Measurements from ENCODE around the gene WSCD2. TPM values are rescaled to one million over a fixed set of nuclear protein-coding genes. Genes with fewer than 3 reads are reported as not detected.
"Not testable (repeated sequence)": the region's sequence is repeated elsewhere in the genome, so short reads cannot be mapped to it uniquely, and the experiment has no call there.

Gene WSCD2
- polyA plus RNA-seq, 12 donors = 0.73 to 9.9 (median 1.8) TPM; not detected in 1

DNA sequence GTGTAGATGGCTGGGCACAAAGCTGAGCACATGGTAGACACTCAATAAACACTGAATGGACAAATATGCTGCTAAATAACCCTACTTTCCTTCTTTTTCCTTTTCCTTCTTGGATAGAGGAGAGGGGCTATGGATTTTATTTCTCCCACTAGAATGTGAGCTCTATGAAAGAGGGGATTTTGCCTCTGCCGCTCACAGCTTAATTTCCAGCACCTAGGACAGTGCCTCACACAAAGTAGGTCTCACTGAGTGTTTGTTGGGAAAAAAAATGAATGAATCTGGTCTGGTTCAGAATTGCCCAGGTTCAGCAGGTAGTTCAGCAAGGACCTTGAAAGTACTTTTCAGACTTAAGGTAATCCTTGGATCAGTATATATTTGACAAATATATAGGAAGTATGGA is 65.5 kb downstream of the WSCD2 start:
- no peak for DNase-seq

DNA sequence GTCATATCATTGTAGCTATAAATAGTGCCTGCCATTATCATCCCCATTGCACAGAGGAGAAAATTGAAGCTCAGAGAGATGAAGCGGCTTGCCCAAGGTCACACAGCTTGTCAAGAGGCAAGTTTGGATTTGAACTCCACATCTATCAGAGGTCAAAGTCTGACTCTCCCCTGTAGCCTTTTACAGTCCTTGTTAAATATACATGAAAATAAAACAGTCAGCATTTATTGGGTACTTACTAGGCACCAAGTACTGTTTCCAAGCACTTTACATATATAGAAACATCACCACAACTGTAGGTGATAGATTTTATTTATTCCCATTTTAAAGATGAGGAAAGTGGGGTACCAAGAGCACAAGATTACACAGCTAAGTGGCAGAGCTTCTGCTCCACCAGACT is 67.2 kb downstream of the WSCD2 start:
- no peak for DNase-seq

DNA sequence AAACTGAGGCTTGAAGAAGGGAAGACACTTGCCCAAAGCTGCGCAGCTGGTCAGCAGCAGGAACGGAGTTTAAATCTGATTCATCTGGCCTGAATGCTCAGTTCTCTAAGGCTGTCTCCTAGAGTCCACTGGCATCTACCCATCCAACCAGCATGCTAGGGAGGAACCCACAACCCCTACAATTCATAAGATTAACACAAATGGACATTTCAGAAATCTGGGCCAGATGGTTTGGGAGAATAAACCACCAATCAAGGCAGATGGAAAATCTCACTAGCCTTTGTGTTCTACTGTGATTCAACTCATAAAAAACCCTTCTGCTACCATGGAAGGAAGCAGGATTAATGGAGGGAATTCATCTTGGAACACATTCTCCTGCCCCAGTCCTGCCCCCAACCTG is 67.8 kb downstream of the WSCD2 start:
- DNase-seq = no peak

DNA sequence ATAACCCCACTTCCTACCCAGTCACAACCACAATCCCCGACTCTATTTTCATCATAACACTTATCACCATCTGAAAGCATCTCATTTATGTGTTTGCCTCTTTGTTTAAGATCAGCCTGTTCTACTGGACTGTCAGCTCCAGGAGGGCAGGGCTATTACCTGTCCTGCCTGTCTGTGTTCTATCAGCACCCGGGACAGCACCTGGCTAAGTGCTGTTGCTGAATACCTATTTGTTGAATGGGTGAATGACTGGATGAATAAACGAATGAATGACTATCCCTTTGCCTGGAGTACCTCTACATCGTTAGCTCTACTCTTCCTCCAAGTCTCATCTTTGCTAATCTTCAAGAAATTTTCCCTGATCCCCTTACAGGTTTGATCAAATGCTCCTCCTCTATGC is 69.0 kb downstream of the WSCD2 start:
- DNase-seq = no peak

DNA sequence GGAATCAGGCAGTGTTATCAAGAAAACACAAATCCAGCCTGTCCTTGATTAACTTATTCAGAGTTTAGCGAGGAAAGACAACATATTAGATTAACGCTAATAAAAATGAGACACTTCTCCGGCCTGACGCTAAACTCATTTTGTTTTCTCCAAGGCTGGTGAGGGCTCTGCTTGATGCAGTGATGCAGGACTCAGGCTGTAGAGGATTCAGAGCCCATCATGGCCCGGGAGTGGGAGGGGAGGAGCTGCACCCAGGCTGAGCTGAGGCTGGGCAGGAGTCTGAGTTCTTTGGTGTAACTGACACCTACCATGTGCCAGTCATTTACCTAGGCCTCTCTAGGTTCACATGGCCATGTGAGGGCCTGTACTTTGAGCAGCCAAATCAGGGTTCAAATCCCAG is 70.0 kb downstream of the WSCD2 start:
- DNase-seq = no peak

DNA sequence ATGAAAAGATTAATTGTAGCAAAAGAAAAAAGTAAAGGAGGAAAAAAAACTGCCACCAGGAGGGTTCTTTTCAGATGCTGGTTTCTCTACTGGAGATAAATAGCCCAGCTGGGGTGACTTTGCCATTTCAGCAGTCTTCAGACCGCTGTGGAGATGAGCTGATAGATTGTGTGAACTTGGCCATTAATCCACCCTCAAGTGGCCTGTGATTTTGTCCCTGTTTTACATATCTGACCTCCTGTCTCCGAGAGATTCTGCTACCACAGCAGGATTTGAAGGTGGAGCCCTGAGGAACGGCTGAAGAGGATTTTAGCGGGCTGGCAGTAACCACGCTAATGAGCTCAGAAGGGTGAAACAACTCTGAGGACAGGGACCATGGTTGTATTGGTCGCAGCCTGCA is 72.7 kb downstream of the WSCD2 start:
- no peak for DNase-seq

DNA sequence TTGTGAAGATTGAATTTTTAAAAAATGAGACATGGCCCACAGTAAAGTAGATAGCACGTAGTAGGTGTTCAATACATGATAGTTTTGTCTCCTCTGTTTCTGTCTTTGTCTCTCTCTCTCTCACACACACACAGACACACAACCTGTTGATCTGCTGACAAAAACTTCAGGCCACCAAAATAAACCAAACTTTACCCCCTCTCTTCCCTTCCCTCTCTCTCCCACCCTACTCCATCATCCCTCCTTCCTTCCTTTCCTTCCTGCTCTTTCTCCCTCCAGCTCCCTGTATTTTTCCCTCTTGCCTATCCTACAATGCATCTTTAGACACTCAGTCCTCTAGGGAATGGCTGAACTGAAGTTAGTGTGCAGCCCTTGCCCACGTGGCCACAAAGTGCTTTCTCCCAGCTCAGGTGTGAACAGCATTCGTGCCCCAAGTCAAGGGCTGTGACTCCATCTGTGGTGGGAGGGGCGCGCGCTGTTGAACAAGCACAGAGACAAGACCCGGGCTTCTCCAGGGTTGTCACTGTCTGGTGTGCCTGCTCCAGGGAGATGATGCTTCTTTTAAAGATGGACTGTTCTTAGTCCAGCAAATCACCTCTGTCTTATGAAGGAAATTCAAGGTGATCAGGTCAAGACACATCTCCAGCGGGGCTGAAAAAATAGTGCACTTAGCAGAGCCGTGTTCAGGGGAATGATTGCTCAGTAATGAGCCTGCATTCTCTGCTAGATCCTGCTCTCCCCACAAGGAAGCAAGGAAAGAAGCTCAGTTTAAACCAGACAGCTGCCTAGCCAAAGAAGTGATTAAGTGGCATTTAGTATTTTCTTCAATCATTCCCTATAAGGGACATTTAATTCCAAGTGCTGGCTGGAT is 75.3 kb downstream of the WSCD2 start:
- no peak for DNase-seq

DNA sequence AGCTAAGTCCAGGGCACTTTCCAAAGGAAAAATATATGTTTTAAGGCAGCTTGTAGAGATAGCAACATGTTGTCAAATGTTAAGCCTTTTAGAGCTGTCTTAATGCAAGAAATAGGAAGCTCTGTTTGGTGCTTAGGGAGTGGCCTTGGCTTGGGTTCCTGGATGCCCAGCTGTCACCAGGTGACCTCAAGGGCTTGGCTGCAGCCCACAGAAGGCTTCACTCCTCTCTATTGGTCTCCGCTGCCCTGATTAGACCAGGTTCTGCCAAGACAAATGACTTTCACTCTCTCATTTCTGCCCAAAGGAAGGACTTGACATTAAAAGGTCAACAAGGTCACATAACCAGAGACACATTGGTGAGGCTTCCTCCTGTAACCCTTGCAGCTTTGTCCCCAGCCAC is 76.8 kb downstream of the WSCD2 start:
- DNase-seq = no peak

DNA sequence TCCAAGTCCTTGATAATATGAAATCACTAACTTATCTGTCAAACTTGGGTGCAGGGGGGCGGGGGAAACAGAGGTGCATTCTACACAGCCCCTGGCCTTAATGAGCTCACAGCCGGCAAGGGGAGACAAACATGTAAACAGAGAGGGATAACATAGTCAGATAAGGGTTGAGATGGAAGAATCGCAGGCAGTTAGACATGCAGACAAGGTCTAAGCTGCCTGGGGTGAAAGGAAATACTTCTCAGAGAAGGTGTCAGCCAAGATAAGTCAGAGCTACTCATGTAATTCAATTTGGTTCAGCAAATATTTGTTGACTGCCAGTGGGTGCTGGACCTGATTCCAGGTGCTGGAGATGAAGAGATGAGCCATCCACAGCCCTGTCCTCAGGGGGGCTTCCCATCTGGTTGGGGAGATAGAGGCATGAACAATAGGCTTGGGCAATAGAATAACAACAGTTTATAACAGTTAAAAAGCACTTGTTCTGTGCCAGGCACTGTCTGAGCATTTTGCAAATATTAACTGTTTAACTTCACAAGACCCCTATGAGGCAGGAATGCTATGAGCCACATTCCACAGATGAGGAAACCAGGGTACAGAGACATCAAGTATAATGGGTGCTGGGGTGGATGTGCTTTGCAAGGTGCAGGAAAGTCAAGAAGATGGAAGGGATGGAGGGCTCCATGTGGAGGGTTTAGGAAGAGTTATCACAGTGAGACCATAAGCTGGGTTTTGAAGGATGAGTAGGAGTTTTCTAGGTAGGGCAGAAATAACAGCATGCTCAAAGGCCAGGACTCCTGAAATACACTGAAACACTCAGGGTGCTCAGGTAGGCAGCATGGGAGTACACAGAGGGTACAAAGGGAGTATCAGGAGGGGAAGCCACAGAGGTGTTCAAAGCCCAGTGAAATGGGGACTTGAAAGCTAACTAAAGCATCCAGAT is 79.0 kb downstream of the WSCD2 start:
- no peak for DNase-seq

DNA sequence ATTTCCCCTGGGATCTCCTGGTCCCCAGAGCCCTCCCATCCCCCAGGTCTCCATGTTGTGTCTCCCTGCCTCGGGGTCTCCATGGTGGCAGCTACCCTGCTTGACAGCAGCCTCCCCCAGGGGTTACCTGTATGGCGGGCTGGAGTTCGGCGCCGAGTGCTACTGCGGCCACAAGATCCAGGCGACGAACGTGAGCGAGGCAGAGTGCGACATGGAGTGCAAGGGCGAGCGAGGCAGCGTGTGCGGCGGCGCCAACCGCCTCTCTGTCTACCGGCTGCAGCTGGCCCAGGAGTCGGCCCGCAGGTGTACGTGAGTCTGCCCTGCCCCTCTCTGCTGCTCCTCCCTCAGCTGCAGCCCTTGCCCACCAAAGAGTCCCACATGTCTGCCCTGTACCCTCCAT is 80.9 kb downstream of the WSCD2 start:
- no peak for DNase-seq

DNA sequence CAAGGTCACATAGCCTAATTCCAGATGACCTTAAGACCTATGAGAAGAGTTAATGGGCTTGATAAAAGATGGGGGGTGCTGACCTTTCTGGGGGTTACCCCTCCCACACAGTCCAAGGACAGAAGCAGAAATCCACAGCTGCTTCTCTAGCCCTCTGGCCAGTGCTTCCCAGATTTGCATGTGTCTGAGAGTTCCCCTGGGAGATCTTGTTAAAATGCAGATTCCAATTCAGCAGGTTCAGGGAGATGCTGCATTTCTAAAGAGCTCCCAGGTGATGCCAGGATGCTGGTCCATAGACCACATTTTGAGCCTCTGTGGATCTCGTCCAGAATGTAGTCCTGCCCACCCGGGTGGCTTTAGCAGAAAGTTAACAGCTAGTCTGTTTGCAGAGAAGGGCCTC is 82.1 kb downstream of the WSCD2 start:
- no peak for DNase-seq

DNA sequence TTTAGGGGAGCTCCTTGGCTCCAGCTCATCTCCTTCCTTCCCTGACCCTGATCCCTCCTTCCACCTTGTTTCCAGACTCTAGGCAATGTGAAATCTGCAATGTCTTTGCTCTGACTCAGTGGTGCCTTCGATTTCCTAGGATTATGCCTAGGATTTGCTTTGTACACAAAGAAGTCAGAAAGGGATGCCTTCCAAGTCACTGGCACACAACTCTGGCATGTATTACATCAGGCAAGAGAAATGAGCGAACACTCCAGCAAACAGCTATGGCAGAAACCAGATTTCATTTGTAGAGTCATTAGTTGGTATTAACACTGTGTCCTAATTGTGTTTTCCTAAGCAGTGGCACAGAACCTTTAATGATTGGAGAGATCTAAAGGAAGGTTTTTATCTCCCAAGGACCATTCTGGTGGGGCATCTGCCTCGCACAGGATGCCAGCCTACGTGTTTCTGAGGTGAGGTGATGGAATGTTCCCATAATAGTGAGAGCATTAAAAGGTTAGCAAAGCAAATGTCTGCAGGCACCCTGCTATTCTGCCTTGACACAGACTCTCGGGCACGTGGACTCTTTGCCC is 84.9 kb downstream of the WSCD2 start:
- no peak for DNase-seq

DNA sequence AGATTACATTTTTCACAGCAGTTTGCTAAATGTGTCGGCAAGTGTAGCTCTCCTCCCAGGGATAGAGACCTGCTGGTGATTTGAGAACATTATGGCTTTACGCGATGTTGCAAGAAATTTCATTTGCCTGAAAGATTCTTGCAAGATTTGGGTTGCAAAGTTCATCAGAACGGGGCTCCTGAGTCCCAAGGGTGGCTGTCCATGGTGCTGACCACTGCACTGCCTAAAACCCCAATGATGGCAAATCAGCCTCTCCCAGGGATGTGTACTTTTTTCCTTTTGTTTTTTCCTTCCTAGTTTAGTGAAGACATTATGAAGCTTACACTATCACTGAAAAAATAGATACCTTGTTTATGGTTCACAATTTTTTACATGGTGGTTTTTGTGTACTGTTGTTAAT is 85.4 kb downstream of the WSCD2 start:
- peak; percentile 43 for DNase-seq

DNA sequence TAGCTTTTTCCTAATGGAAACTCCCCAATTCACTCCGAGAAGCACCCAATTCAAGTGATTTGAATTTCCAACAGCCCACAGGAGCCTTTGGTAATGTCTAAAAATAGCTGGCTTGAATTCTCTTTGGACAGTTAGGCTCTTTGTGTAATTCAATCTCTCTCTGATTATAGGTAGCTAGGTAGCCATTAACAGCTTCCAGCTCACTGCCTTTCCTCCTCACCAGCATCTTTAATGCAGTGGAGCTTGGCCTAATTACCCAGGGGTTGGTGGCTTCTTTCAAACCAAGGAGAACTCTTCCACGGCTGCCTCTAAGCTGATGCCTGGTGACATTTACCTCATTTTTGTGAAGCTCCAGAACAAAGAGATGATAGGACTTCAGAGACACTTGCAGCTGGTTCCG is 86.4 kb downstream of the WSCD2 start:
- DNase-seq = no peak

DNA sequence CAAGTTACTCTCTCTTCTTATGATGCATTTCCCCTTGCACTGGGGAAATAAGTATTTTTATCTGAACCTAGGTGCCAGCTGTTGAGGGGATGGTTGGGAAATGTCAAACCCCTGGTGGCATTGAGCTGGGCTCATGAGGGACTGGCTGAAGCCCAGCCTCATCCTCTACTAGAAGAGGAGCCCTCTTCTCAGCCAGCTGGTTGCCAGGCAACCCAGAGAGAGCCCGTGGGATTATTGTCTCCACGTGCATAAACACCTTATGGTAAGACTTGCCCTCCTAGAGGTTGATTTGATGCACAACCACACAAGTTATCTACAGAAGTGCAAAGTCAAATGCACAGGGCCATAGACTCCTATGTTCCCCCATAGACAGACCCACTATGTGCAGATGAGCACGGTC is 89.8 kb downstream of the WSCD2 start:
- no peak for DNase-seq

DNA sequence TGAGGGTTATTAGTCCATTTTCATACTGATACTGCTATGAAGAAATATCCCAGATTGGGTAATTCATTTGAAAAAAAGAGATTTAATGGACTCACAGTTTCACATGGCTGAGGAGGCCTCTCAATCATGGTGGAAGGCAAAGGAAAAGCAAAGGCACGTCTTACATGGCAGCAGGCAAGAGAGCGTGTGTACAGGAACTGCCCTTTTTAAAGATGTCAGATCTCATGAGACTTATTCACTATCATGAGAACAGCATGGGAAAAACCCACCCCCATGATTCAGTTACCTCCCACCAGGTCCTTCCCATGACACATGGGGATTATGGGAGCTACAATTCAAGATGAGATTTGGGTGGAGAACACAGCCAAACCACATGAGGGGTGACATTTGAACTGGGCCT is 96.0 kb downstream of the WSCD2 start:
- not testable (repeated sequence) for DNase-seq

DNA sequence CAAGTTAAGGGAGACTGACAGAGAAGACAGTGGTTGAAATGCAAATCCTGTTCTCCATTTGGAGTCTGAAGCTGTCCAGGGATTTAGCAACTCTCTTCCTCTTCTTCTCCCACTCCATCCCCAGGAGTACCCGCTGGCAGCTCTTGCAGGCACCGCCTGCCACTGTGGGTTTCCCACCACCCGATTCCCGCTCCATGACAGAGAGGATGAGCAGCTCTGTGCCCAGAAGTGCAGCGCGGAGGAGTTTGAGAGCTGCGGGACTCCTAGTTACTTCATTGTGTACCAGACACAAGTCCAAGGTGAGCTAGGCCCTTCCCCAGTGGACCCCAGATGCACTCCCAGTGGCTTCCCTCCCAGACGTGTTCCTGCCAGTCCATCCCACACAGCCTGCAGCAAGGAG is 97.8 kb downstream of the WSCD2 start:
- DNase-seq = no peak

DNA sequence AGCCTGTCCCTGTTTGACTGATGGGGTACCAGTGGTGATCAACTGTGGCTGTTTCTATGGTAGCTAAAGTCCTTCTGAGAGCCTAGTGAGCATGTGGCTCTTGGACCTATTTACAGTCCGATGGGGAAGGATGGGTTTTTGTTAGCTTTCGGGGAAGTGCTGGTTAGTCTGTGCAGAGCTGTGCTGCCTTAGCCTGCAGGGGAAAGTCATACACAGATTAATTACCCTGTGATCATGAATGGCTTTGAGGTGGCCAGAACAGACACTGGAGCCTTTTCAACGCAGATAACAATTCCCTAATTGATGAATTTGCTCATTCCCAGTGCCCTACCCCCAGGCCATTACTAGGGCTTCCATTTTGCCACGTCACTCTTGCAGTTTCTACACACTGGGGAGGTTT is 99.7 kb downstream of the WSCD2 start:
- no peak for DNase-seq

DNA sequence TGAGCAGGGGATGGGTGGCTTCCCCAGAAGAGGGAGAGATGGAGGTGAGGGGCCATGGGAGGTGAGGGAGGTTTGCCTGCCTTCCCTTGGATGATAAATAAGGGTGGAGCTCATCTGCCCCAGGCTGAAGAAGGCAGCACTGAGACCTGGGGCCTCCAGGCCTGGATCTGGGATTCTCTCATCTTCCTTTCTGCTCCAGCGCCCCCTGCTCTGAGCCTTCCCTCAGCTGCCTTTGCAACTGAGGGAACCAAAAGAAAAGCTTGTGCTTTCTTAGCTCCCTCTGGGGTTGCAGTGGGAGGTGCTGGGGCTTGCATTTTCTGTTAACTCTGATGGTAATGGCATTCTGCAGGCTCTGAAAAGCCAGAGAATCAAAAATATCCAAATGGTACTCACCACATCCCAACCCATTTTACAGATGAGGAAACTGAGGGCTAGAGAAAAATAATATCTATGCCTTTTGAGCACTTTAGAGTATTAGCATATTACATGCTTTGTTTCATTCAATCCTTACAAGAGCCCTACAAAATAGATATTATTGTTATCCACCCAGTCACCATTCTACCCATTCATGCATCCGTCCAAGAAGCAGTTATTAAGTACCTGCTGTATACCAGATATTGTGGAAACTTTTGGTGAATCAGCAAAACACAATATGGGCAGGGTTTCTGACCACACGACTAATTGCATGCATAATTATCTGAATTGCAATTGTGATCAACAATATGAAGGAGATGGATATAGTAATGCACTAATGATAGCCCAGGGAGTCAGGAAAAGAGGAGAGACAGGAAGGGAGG is 102.2 kb downstream of the WSCD2 start:
- no peak for DNase-seq

DNA sequence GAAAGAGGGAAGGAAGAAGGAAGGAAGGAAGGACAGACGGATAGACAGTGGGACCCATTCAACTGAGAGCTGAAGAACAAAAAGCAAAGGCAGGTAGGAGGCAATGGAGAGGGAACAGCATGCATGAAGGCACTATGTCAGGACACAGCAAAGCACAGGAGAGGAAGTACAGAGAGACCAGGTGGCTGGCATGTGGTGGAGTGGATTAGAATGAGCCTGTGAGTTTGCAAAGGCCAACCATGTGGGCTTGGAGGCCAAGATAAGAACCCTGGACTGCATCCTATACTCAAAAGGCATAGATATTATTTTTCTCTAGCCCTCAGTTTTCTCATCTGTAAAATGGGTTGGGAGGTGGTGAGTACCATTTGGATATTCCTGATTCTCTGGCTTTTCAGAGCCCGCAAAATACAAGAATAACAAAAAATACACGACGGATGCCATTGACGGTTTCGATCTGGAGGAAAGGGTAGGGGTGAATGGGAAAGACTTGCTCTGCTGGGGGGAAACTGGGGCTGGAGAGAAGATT is 102.9 kb downstream of the WSCD2 start:
- no peak for DNase-seq

DNA sequence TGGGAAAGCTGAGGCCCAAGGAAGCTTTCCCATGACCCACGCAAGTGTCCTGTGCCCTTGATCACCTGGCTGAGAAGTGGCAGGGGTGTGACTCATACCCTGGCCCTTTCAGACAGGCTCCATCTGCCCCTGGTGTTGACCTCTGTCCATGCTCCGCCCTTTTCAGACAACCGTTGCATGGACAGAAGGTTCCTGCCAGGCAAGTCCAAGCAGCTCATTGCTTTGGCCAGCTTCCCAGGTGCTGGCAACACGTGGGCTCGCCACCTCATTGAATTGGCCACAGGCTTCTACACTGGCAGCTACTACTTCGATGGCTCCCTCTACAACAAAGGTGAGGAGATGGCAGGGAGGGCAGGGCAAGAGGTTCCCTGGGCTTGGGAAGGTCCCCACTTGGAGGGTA is 103.5 kb downstream of the WSCD2 start:
- DNase-seq = no peak

DNA sequence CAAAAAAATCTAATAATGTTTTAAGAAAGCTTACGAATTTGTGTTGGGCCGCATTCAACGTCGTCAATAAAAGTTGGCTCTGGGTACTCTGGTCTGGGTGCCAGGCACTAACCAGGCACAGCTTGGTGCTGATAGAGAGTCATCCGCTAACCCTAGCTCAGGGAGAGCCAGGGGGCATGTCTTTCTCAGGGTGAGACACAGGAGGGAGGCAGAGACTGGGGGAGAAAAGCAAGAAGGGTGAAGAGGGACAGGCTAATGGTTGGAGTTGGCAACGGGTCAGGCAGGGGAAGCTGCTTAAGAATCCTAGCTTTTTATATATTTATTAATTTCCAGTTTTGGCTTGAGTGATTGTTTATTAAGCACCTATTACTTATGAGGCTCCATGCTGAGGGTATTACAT is 105.1 kb downstream of the WSCD2 start:
- DNase-seq = peak; percentile 2

Measured in muscle of arm (tissue), 12 donors.